K562 (cell line): ENCODE results near the gene FAM53B. TPM values are rescaled to one million over a fixed set of nuclear protein-coding genes. Genes with fewer than 3 reads are reported as not detected.

Experiments used
- ATAC-seq: fragments of 200-7000 bp; cut with Tn5 transposase; 3 replicates; pipeline ENCODE4 v1.9.1; 2020; ENCODE audit warnings: moderate library complexity
- BruUV-seq: library from RNA; stranded (reverse); fragments of 400-500 nt; replicated peaks from 2 replicates; lab custom pipeline; 2021; lab: Mats Ljungman, UMichigan
- CTCF ChIA-PET: fragments of 300-600 bp; formaldehyde crosslinking; extraction: SDS; loops from one replicate; lab custom pipeline; 2021; ENCODE audit warnings: low intra/inter-chr PET ratio; lab: Yijun Ruan, JAX
- POLR2A ChIA-PET: fragments of 300-600, 350-650 bp; sonication (Branson Sonifier 250); formaldehyde crosslinking; extraction: SDS; loops from one replicate; lab custom pipeline; 2021; ENCODE audit warnings: antibody characterized with exemption, inconsistent platforms; lab: Yijun Ruan, JAX
- DNase-seq, 4 experiments: peaks; one replicate each; pipeline versions ENCODE4 v3.0.0 to v3.0.0-alpha.2; 2011 to 2018; ENCODE audit warnings: low spot score in 3 of 4, mixed read lengths in 3 of 4; ENCODE audit errors: extremely low read depth in 1 of 4
- FAIRE-seq: peaks from 2 replicates; lab custom pipeline; 2011; peaks lifted over from hg19 to GRCh38; lab: Jason Lieb, UNC
- H2AFZ ChIP-seq: 2 replicates; pipeline ENCODE4 v1.6.0; 2011; ENCODE audit warnings: low read depth, low read length, control low read depth, inconsistent platforms
- H3K27ac ChIP-seq: fragments of 200-600 bp; 3 replicates; pipeline ENCODE4 v1.8.0; 2011; ENCODE audit warnings: low read depth, mild to moderate bottlenecking, control low read depth, inconsistent platforms, low read length, moderate library complexity, mixed read lengths; ENCODE audit errors: extremely low read depth
- H3K27me3 ChIP-seq, 2 experiments: fragments of 300-600 bp in 1 of 2; 2 replicates in 1 of 2; 3 replicates in 1 of 2; pipeline versions ENCODE4 v1.6.0 to v1.8.0; 2011; ENCODE audit warnings: inconsistent platforms in 2 of 2, low read length in 2 of 2, mild to moderate bottlenecking in 1 of 2, mixed read lengths in 1 of 2, moderate library complexity in 1 of 2; ENCODE audit not compliant: control insufficient read depth in 2 of 2, insufficient read depth in 2 of 2
- H3K36me3 ChIP-seq: fragments of 300-600 bp; 3 replicates; pipeline ENCODE4 v1.8.0; 2011; ENCODE audit warnings: mild to moderate bottlenecking, low read length, inconsistent platforms; ENCODE audit not compliant: control insufficient read depth, insufficient read depth
- H3K4me1 ChIP-seq, 2 experiments: fragments of 200-600 bp in 1 of 2; replicated peaks in 1 of 2; 2 replicates in 1 of 2; 3 replicates in 1 of 2; pipeline versions ENCODE4 v1.5.1 to v1.8.0; 2011; ENCODE audit warnings: inconsistent platforms in 2 of 2, low read length in 2 of 2, mild to moderate bottlenecking in 1 of 2, mixed read lengths in 1 of 2, moderate library complexity in 1 of 2; ENCODE audit not compliant: control insufficient read depth in 2 of 2, insufficient read depth in 2 of 2
- H3K4me2 ChIP-seq: 2 replicates; pipeline ENCODE4 v1.6.1; 2011; ENCODE audit warnings: low read length, control low read depth, inconsistent platforms, mixed read lengths; ENCODE audit not compliant: insufficient read depth
- H3K4me3 ChIP-seq: fragments of 200-600 bp; sonication (generic), shearing (Covaris generic); 2 replicates; pipeline ENCODE4 v1.5.1; 2016; ENCODE audit warnings: control low read depth, inconsistent platforms
- H3K79me2 ChIP-seq: fragments of 200-600 bp; 3 replicates; pipeline ENCODE4 v1.8.0; 2011; ENCODE audit warnings: low read length, inconsistent platforms; ENCODE audit not compliant: control insufficient read depth, insufficient read depth
- H3K9ac ChIP-seq, 2 experiments: 2 replicates each; pipeline versions ENCODE4 v1.6.0 to v1.6.1; 2011; ENCODE audit warnings: low read depth in 2 of 2, low read length in 2 of 2, control low read depth in 1 of 2, inconsistent platforms in 1 of 2, mild to moderate bottlenecking in 1 of 2, mixed read lengths in 1 of 2; ENCODE audit not compliant: insufficient read depth in 1 of 2
- H3K9me1 ChIP-seq: one replicate; pipeline ENCODE4 v1.6.0; 2011; ENCODE audit warnings: inconsistent platforms, mild to moderate bottlenecking, low read length, moderate library complexity; ENCODE audit not compliant: control insufficient read depth, insufficient read depth
- H3K9me3 ChIP-seq: replicated peaks from 2 replicates; pipeline ENCODE4 v1.5.1; 2011; ENCODE audit warnings: low read depth, low read length, inconsistent platforms; ENCODE audit not compliant: control insufficient read depth, insufficient read depth
- H4K20me1 ChIP-seq: replicated peaks from 2 replicates; pipeline ENCODE4 v1.6.1; 2011; ENCODE audit warnings: low read length, inconsistent platforms, mixed read lengths; ENCODE audit not compliant: control insufficient read depth, insufficient read depth
- ARID3B ChIP-seq: fragments of 250-450 bp; sonication (Bioruptor Pico); IDR thresholded peaks from 2 replicates; pipeline ENCODE4 v1.4.0; 2020; ENCODE audit warnings: borderline replicate concordance
- HDAC8 ChIP-seq: fragments of 450-650 bp; IDR thresholded peaks from 2 replicates; pipeline ENCODE4 v1.6.1; 2016; ENCODE audit warnings: mild to moderate bottlenecking, missing genetic modification characterization, moderate library complexity, missing compliant biosample characterization
- HNRNPL ChIP-seq: fragments of 200-400 bp; formaldehyde crosslinking; IDR thresholded peaks from 2 replicates; pipeline ENCODE4 v1.6.1; 2017; ENCODE audit warnings: low read depth, mild to moderate bottlenecking, low read length
- NKRF ChIP-seq: fragments of 450-650 bp; IDR thresholded peaks from 2 replicates; pipeline ENCODE4 v1.6.1; 2016; ENCODE audit warnings: borderline replicate concordance
- RCOR1 ChIP-seq, 2 experiments: IDR thresholded peaks; 2 replicates each; pipeline ENCODE4 v1.6.1; 2012; ENCODE audit warnings: low read depth in 2 of 2, low read length in 2 of 2, borderline replicate concordance in 1 of 2, improper control_type of control experiment in 1 of 2
- ZFX ChIP-seq: sonication (generic); formaldehyde crosslinking; IDR thresholded peaks from 2 replicates; pipeline ENCODE4 v1.8.0; 2022; ENCODE audit warnings: mild to moderate bottlenecking, missing genetic modification reagents, moderate library complexity
- ZNF197 ChIP-seq: fragments of 200-800 bp; sonication (Bioruptor generic); IDR thresholded peaks from 2 replicates; pipeline ENCODE4 v1.6.1; 2016; ENCODE audit warnings: low read depth, missing genetic modification characterization, missing compliant biosample characterization
- ZNF277 ChIP-seq: fragments of 250-450 bp; sonication (Bioruptor Pico); IDR thresholded peaks from 2 replicates; pipeline ENCODE4 v1.8.0; 2022; ENCODE audit warnings: inconsistent platforms, mild to moderate bottlenecking, moderate library complexity, borderline replicate concordance
- ZNF395 ChIP-seq: fragments of 200-800 bp; sonication (Bioruptor generic); IDR thresholded peaks from 2 replicates; pipeline ENCODE4 v1.6.1; 2017; ENCODE audit warnings: missing genetic modification characterization, missing compliant biosample characterization
- ZNF609 ChIP-seq: sonication (generic); formaldehyde crosslinking; IDR thresholded peaks from 2 replicates; pipeline ENCODE4 v1.8.1; 2023; ENCODE audit warnings: missing genetic modification reagents, mild to moderate bottlenecking, borderline replicate concordance
- WGBS: fragments of 100-300 bp; shearing (Covaris generic); methylation state at CpG from one replicate; pipeline ENCODE4 v1.1.6; 2016; ENCODE audit warnings: low coverage, mixed read lengths; ENCODE audit not compliant: insufficient coverage; ENCODE audit errors: missing lambda C conversion rate; 5-methylcytosine and 5-hydroxymethylcytosine counted together
- in situ Hi-C: fragments of 300-500 bp; cut with MboI; formaldehyde crosslinking; loops from 4 replicates; pipeline ENCODE4 v1.15.0; 2018; ENCODE audit warnings: inconsistent platforms, mixed read lengths
- intact Hi-C: fragments of 100-400 bp; cut with micrococcal nuclease; formaldehyde crosslinking; loops from 2 replicates; pipeline ENCODE4 v1.14.2; 2022
- polyA plus RNA-seq, 8 experiments: library from polyadenylated mRNA; depleted of rRNA in 4 of 8; stranded (reverse) in 5 of 8; unstranded in 3 of 8; fragments of >200 nt; fragmentation: Nextera tagmentation in 2 of 8; fragmentation: Illumina TruSeq in 1 of 8; extraction: Ambion mirVana in 2 of 8; extraction: Trizol in 1 of 8; gene quantifications; 2 replicates each; pipeline versions ENCODE4 v1.2.1 to v1.2.3, GENCODE V29; 2011 to 2014; ENCODE audit warnings: inconsistent platforms in 1 of 8, missing spikeins in 1 of 8
- total RNA-seq, 7 experiments: library from RNA; depleted of rRNA in 6 of 7; stranded (reverse); fragments of >200 nt in 6 of 7; fragmentation: Illumina TruSeq in 2 of 7; extraction: Trizol in 2 of 7; gene quantifications; 2 replicates each; pipeline versions ENCODE4 v1.2.1 to v1.2.3, GENCODE V29; 2011 to 2021; ENCODE audit warnings: low replicate concordance in 1 of 7

Gene FAM53B
- total and polyA plus RNA-seq, 9 of the 15 experiments (the other 6 are each of a cell fraction or from before 2014, with no cell fraction given) = 0.03 to 16.5 (median 5.0) TPM

- DNase-seq = no peak
- Histone ChIP-seq H2AFZ (no peak overlapping the region), H3K4me3 (no peak overlapping the region), H3K27me3 (no peaks in the 10 kb centered on the region), H3K9me3 (no peaks in the 10 kb centered on the region), H3K4me2 (no peak overlapping the region), H3K79me2 (no peaks in the 10 kb centered on the region; the same call in 2 of the 3 replicates)
- no TSS peak for BruUV-seq
- CTCF ChIA-PET = no interaction called here
- TF ChIP-seq HDAC8 (tag) = no peak
- no peak for TF ChIP-seq ZNF197 (CRISPR knock-in tag)
- no peak for TF ChIP-seq ZNF609
- TF ChIP-seq ZNF277 (CRISPR knock-in tag) = no peak
- TF ChIP-seq ARID3B (CRISPR knock-in tag) = no peak
- TF ChIP-seq HNRNPL = no peak
- TF ChIP-seq ZNF395 = no peak
- no peak for TF ChIP-seq ZFX (CRISPR knock-in tag)
- TF ChIP-seq RCOR1 (IDR thresholded peaks at IDR 0.05; ENCODE audit: borderline replicate concordance in 1 of 2, low read depth in 2 of 2, low read length in 2 of 2) = no peak
- TF ChIP-seq NKRF = no peak
- TF ChIP-seq, all 486 proteins: peak for 0
- in situ Hi-C loops (no loop called here), intact Hi-C loops (no loop called here)
- Histone ChIP-seq H3K4me1 (peaks cover 0 to 4% of the 10 kb centered on the region in 2 experiments; a peak in 2 of 5 replicates), H3K36me3 (peaks cover 5% of the 10 kb centered on the region; the same call in 1 of the 3 replicates), H4K20me1 (no peaks in the 10 kb centered on the region), H3K27ac (no peak overlapping the region), H3K9ac (no peak overlapping the region), H3K9me1 (no peaks in the 10 kb centered on the region)
- WGBS = 71% methylated on average over 5 of the region's 6 CpGs
- POLR2A ChIA-PET = no interaction called here
- FAIRE-seq (no peak), ATAC-seq (no peak)
These were observed 87.6 kb downstream of the FAM53B start for GRCh38 chr10:124656541-124656940.
